Hepatocyte (in vitro differentiated cells): ENCODE data around the gene PTPRK. TPM values are rescaled to one million over a fixed set of nuclear protein-coding genes. Genes with fewer than 3 reads are reported as not detected.
"Not testable (repeated sequence)": the region's sequence is repeated elsewhere in the genome, so short reads cannot be mapped to it uniquely, and the experiment has no call there.

Experiments
- DNase-seq: peaks from one replicate; pipeline ENCODE4 v3.0.0-alpha.2; 2016; ENCODE audit warnings: low spot score
- H2AFZ ChIP-seq: fragments of 200-600 bp; sonication (generic); 2 replicates; pipeline ENCODE4 v1.6.0; 2016; ENCODE audit warnings: antibody characterized with exemption, mild to moderate bottlenecking
- H3K27ac ChIP-seq: fragments of 200-600 bp; sonication (generic); 2 replicates; pipeline ENCODE4 v1.5.1; 2016; ENCODE audit warnings: mild to moderate bottlenecking
- H3K27me3 ChIP-seq: fragments of 200-600 bp; sonication (generic); 2 replicates; pipeline ENCODE4 v1.6.1; 2016
- H3K36me3 ChIP-seq: fragments of 200-600 bp; sonication (generic); replicated peaks from 2 replicates; pipeline ENCODE4 v1.5.1; 2016; ENCODE audit warnings: low read depth; ENCODE audit not compliant: insufficient read depth
- H3K4me1 ChIP-seq: fragments of 200-600 bp; sonication (generic); 2 replicates; pipeline ENCODE4 v1.5.1; 2016; ENCODE audit warnings: mild to moderate bottlenecking, moderate library complexity; ENCODE audit not compliant: insufficient read depth
- H3K4me2 ChIP-seq: fragments of 200-600 bp; sonication (generic); 2 replicates; pipeline ENCODE4 v1.6.0; 2016
- H3K4me3 ChIP-seq: fragments of 200-600 bp; sonication (generic); 2 replicates; pipeline ENCODE4 v1.5.1; 2016; ENCODE audit warnings: mild to moderate bottlenecking
- H3K79me2 ChIP-seq: fragments of 200-600 bp; sonication (generic); 2 replicates; pipeline ENCODE4 v1.6.0; 2017; ENCODE audit warnings: mild to moderate bottlenecking
- H3K9me2 ChIP-seq: fragments of 200-600 bp; sonication (generic); replicated peaks from 2 replicates; pipeline ENCODE4 v1.6.0; 2017; ENCODE audit warnings: mild to moderate bottlenecking; ENCODE audit not compliant: insufficient read depth
- H3K9me3 ChIP-seq: fragments of 200-600 bp; sonication (generic); 2 replicates; pipeline ENCODE4 v1.5.1; 2016; ENCODE audit warnings: low read depth, mild to moderate bottlenecking
- H4K20me1 ChIP-seq: fragments of 200-600 bp; sonication (generic); 2 replicates; pipeline ENCODE4 v1.6.0; 2016; ENCODE audit warnings: mild to moderate bottlenecking; ENCODE audit not compliant: insufficient read depth, poor library complexity, severe bottlenecking
- CTCF ChIP-seq: fragments of 200-600 bp; sonication (generic); IDR thresholded peaks from 2 replicates; pipeline ENCODE4 v1.5.1; 2016; ENCODE audit warnings: antibody characterized with exemption, mild to moderate bottlenecking; ENCODE audit not compliant: poor library complexity
- EZH2 ChIP-seq: fragments of 200-600 bp; sonication (generic); IDR thresholded peaks from 2 replicates; pipeline ENCODE4 v1.6.1; 2016; ENCODE audit warnings: antibody characterized with exemption, mild to moderate bottlenecking, borderline replicate concordance
- EZH2phosphoT487 ChIP-seq: fragments of 200-600 bp; sonication (generic); IDR thresholded peaks from one replicate; pipeline ENCODE4 v1.6.1; 2018; ENCODE audit warnings: antibody characterized with exemption, mild to moderate bottlenecking, low read depth, moderate library complexity; ENCODE audit not compliant: unreplicated experiment, severe bottlenecking
- WGBS: methylation state at CpG from one replicate; pipeline ENCODE4 v1.1.6; 2016; ENCODE audit warnings: low lambda C conversion rate; ENCODE audit errors: missing lambda C conversion rate; 5-methylcytosine and 5-hydroxymethylcytosine counted together
- polyA plus RNA-seq: library from polyadenylated mRNA; unstranded; fragments of >200 nt; fragmentation: Nextera tagmentation; extraction: Ambion mirVana; gene quantifications from 2 replicates; pipeline ENCODE4 v1.2.1, GENCODE V29; 2016
- total RNA-seq: library from RNA; depleted of rRNA; stranded (reverse); fragments of >200 nt; gene quantifications from 2 replicates; pipeline ENCODE4 v1.2.3, GENCODE V29; 2014

Gene PTPRK
- total and polyA plus RNA-seq, 2 experiments from 2014 or later: 42.0 to 80.2 TPM

DNA sequence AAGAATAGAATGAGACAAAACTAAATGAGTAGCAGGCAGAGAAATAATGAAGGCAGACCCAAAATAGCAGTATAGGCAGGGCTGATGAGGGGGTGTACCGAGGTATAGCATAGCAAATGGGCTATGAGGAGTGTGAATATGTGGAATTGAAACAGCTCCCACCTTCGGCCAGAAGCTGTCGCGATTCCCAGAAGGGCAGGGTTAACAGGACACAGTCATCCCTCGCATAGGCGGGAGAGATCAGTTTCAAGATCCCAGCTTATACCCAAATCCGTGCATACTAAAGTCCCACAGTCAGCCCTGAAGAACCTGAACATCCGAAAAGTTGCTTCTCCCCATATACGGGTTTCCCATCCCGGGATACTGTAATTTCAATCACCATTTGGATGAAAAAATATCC, 82.7 kb downstream of the PTPRK start:
- Histone ChIP-seq H3K27me3 (no peaks in the 10 kb centered on the region), H2AFZ (no peak overlapping the region), H3K4me2 (no peak overlapping the region), H3K79me2 (peaks cover 94% of the 10 kb centered on the region), H3K4me3 (no peak overlapping the region), H4K20me1 (no peaks in the 10 kb centered on the region), H3K27ac (no peak overlapping the region), H3K9me3 (no peaks in the 10 kb centered on the region), H3K4me1 (no peaks in the 10 kb centered on the region), H3K9me2 (no peaks in the 10 kb centered on the region), H3K36me3 (no peaks in the 10 kb centered on the region)
- no peak for TF ChIP-seq EZH2
- no peak for TF ChIP-seq EZH2phosphoT487
- no peak for TF ChIP-seq CTCF
- no peak for DNase-seq
- 93% methylated on average over 10 of the region's 10 CpGs for WGBS

- not testable (repeated sequence) for H4K20me1 ChIP-seq, H3K36me3 ChIP-seq, H3K27me3 ChIP-seq, H3K9me2 ChIP-seq, H3K9me3 ChIP-seq, H3K27ac ChIP-seq, H3K4me1 ChIP-seq, DNase-seq, H2AFZ ChIP-seq, H3K4me3 ChIP-seq, H3K4me2 ChIP-seq
- H3K79me2 ChIP-seq: peaks cover 85% of the 10 kb centered on the region
- whole genome bisulfite sequencing: 93% methylated on average over 1 of the region's 1 CpG
Observed at GRCh38 chr6:128434752-128435151, 85.6 kb downstream of the PTPRK start.

DNA sequence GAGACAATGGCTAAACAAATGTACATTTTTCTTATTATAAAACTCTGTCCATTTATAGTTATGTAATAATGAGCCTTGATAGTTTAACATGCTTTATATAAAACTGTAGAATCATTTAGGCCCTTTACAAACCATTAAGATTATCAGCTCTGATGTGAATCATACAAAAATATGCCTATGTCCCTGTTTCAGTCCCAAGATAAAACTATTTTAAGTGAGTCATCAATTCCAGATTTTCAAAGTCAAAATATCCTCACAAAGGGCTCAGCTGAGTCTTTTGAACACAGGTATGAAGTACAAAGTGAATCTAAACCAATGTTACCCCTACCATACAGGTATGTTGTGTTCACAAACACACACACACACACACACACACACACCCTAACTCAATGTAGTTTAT, 88.0 kb downstream of the PTPRK start:
- H3K4me3 ChIP-seq: no peak overlapping the region
- H4K20me1 ChIP-seq: no peaks in the 10 kb centered on the region
- no peak overlapping the region for H3K4me2 ChIP-seq
- H3K9me2 ChIP-seq: no peaks in the 10 kb centered on the region
- peaks cover 5% of the 10 kb centered on the region for H3K4me1 ChIP-seq
- H3K36me3 ChIP-seq: no peaks in the 10 kb centered on the region
- no peak overlapping the region for H3K27ac ChIP-seq
- TF ChIP-seq EZH2: no peak
- no peak for TF ChIP-seq EZH2phosphoT487
- no peak for TF ChIP-seq CTCF
- H3K27me3 ChIP-seq: no peaks in the 10 kb centered on the region
- H3K79me2 ChIP-seq: peaks cover 76% of the 10 kb centered on the region
- DNase-seq: no peak
- H3K9me3 ChIP-seq: no peaks in the 10 kb centered on the region
- H2AFZ ChIP-seq: no peak overlapping the region

DNA sequence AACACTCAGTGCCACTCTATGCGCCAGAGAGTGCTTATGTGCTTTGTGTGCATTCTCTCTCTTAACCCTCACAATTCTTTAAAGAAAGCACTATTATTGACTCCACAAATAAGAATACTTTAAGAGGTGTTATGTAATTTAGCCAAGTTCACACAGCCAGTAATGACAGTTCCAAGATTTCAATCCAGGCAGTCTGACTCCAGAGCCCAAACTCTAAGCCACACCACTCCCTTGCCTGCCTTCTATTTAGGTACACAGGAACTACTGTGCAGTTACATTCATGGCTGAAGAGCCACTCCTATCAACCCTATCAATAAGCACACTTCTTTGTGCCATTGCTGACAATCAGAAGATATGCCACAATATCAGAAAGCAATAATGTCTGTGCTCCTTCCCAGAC, 93.3 kb downstream of the PTPRK start:
- no peak overlapping the region for H3K4me3 ChIP-seq
- no peaks in the 10 kb centered on the region for H3K9me3 ChIP-seq
- TF ChIP-seq CTCF (no peak), EZH2phosphoT487 (no peak), EZH2 (no peak)
- H3K27ac ChIP-seq: no peak overlapping the region
- no peak overlapping the region for H2AFZ ChIP-seq
- peaks cover 5% of the 10 kb centered on the region for H4K20me1 ChIP-seq
- peaks cover 75% of the 10 kb centered on the region for H3K79me2 ChIP-seq
- no peaks in the 10 kb centered on the region for H3K27me3 ChIP-seq
- H3K9me2 ChIP-seq: no peaks in the 10 kb centered on the region
- H3K36me3 ChIP-seq: no peaks in the 10 kb centered on the region
- H3K4me1 ChIP-seq: peaks cover 5% of the 10 kb centered on the region
- DNase-seq: no peak
- WGBS: 100% methylated on average over 1 of the region's 1 CpG
- no peak overlapping the region for H3K4me2 ChIP-seq
